GM10266 (cell line): Measurements from ENCODE around the gene ENTHD1.
A peak's percentile ranks its signal among the peaks of the same experiment; 100 is the strongest.
"Not testable (repeated sequence)": the region's sequence is repeated elsewhere in the genome, so short reads cannot be mapped to it uniquely, and the experiment has no call there.

ENCODE experiments used
- DNase-seq: peaks from one replicate; pipeline ENCODE4 v3.0.0; 2012; ENCODE audit errors: extremely low spot score
- TF ChIP-seq, protein P1 (sequence below): IDR thresholded peaks from 2 replicates; pipeline ENCODE4 v1.5.1; 2012; ENCODE audit warnings: mild to moderate bottlenecking, low read depth; ENCODE audit not compliant: control insufficient read depth, insufficient read depth; ENCODE audit errors: missing control alignments

The ENTHD1 gene

DNA sequence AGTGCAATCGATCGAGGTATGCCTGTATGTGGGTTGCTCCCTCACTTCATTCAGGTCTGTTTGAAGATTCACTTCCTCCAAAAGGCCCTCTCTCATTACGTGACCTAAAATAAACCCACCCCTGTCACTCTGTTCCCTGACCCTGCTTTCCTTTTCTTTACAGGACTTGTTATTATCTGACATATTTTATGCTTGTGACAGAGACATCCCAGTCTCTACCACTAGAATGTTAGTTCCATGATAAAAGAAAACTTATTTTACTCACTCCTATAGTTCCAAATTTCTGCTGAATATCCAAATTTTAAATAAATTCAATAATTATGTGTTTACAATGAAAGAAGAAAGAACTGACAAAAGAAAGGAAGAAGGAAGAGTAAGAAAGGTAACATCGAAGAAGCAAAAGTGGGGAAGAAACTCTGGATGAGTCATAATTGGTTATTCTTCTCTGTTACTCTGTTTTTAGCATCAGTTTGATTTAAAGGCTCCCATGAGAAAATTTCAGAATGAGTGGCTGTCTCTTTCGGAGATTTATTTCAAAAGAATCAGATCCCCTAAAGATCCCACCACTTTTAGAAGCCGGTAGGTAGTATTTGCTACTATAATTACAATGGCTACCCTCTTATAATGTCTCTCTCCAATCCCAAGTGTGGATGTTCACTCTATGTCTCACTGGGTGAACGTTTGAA lies 33.5 kb downstream of the ENTHD1 start:
- DNase-seq, result peak; percentile 55

DNA sequence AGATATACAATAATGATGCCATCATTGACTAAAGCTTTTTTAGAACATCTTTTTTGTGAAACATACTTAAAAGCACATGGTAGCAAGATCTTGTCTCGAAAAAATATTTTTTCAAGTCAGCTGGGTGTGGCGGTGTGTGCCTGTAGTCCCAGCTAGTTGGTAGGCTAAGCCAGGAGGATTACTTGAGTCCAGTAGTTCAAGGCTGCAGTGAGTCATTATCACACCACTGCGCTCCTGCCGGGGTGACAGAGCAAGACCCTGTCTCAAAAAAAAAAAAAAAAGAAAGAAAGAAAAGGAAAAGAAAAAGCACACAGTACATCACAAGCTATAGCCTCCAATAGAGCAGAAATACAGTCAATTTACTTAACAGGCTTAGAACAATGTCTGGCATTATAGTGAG lies 37.0 kb downstream of the ENTHD1 start:
- no peak for DNase-seq
- TF ChIP-seq, protein P1, sequence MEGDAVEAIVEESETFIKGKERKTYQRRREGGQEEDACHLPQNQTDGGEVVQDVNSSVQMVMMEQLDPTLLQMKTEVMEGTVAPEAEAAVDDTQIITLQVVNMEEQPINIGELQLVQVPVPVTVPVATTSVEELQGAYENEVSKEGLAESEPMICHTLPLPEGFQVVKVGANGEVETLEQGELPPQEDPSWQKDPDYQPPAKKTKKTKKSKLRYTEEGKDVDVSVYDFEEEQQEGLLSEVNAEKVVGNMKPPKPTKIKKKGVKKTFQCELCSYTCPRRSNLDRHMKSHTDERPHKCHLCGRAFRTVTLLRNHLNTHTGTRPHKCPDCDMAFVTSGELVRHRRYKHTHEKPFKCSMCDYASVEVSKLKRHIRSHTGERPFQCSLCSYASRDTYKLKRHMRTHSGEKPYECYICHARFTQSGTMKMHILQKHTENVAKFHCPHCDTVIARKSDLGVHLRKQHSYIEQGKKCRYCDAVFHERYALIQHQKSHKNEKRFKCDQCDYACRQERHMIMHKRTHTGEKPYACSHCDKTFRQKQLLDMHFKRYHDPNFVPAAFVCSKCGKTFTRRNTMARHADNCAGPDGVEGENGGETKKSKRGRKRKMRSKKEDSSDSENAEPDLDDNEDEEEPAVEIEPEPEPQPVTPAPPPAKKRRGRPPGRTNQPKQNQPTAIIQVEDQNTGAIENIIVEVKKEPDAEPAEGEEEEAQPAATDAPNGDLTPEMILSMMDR, result no peak

More for the DNA sequence above, 33.5 kb downstream of the ENTHD1 start:
- TF ChIP-seq, protein P1, result no peak

DNA sequence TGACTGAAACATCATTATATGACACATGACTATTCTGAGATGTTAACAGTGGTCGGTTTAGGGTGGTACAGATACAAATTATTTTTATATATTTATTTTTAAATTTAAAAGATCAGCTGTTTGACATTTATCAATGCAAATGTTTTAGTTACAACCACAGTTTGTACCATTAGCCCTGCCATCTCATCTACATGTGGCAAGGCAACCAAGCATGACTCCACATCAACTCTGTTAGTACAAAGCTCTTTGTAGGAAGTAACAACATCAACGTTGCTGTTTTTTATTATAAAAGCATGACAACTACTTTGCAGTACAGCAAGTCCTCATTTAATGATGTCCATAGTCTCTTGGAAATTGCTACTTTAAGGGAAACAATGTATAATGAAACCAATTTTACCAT lies 40.8 kb downstream of the ENTHD1 start:
- TF ChIP-seq, protein P1, result no peak
- DNase-seq, result no peak

DNA sequence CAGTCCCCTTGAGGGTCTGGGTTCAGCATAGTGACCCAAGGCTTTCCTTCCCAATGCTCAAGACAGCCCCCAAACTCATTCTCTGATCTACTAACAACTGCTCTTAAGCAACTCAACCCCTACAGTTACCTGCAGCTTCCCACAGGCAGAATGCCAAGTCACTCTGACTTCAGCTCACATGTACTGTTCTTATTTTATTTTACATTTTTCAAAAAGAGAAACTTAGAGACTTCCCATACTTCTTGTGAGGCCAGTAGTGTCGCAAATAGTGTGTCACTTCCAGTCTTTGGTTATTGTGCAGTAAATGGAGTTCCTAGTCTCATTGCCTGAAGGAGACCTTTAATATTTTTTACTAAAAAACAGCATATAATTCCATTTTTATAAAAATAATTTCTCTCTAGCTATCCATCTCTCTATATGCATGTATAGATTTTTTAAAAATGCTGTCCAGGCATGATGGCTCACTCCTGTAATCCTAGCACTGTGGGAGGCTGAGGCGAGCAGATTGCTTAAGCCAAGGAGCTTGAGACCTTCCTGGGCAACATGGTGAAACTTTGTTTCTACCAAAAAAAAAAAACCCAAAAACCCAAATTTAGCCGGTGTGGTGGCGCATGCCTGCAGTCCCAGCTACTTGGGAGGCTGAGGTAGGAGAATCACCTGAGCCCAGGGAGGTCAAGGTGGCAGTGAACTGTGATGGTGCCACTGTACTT lies 41.8 kb downstream of the ENTHD1 start:
- no peak for DNase-seq
- TF ChIP-seq, protein P1, result no peak

DNA sequence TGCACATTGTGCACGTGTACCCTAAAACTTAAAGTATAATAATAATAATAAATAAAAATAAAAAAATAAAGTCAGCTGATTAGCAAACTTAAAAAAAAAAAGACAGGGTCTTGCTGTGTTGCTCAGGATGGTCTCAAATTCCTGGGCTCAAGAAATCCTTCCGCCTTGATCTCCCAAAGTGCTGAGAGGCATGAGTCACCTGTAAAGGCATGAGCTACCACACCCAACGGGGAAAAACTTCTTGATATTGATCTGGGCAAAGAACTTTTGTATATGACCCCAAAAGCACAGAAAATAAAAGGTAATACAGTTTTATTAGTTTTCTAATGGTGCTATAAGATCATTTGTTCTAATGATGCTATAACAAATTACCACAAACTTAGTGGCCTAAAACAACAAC lies 46.1 kb downstream of the ENTHD1 start:
- no peak for DNase-seq
- TF ChIP-seq, protein P1, result no peak

DNA sequence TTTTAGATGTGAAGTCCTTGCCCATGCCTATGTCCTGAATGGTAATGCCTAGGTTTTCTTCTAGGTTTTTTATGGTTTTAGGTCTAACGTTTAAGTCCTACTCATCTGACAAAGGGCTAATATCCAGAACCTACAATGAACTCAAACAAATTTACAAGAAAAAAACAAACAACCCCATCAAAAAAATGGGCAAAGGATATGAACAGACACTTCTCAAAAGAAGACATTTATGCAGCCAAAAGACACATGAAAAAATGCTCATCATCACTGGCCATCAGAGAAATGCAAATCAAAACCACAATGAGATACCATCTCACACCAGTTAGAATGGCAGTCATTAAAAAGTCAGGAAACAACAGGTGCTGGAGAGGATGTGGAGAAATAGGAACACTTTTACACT lies 47.0 kb downstream of the ENTHD1 start:
- not testable (repeated sequence) for DNase-seq

DNA sequence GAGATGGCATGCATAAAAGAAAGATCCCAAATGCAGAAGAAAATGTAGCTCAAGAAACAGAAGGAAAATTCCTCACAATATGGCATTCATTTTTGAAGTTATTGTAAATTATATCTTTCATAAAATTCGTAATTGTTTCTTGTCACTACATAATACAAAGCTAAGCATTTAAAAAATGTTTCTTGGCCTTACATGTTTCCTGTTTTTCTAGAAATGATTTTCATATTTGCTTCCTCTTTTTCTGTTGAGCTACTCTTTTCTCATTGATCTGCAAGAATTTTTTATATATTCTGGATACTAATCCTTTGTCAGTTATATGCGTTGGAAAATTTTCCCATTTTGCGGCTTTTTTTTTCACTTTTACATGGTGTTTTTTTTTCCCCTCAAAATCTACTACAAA lies 48.0 kb downstream of the ENTHD1 start:
- TF ChIP-seq, protein P1, result no peak
- DNase-seq, result no peak
